ENCODE results near the gene SPECC1L. TPM values are rescaled to one million over a fixed set of nuclear protein-coding genes. Genes with fewer than 3 reads are reported as not detected.
A peak's percentile ranks its signal among the peaks of the same experiment; 100 is the strongest.
"Not testable (repeated sequence)": the region's sequence is repeated elsewhere in the genome, so short reads cannot be mapped to it uniquely, and the experiment has no call there.

The SPECC1L gene
- total RNA-seq, 2 donors from 2014 or later: 70.0 to 114 TPM

GRCh38 chr22:24282401-24282800 is 11.8 kb downstream of the SPECC1L start:
- peaks cover 32 to 43% of the 10 kb centered on the region in 2 donors for H3K4me1 Mint-ChIP-seq (ENCODE audit: low read depth in 2 of 2)
- ATAC-seq (no peak), DNase-seq (ENCODE audit: low spot score) (no peak)
- H3K27me3 Mint-ChIP-seq: no peaks in the 10 kb centered on the region
- peak overlapping the region in 1 of 2 donors; percentile 27 for H3K27ac Mint-ChIP-seq
- no peak overlapping the region for H3K4me3 Mint-ChIP-seq
- H3K36me3 Mint-ChIP-seq: peaks cover under 1% of the 10 kb centered on the region
- no peaks in the 10 kb centered on the region for H3K9me3 Mint-ChIP-seq

DNA sequence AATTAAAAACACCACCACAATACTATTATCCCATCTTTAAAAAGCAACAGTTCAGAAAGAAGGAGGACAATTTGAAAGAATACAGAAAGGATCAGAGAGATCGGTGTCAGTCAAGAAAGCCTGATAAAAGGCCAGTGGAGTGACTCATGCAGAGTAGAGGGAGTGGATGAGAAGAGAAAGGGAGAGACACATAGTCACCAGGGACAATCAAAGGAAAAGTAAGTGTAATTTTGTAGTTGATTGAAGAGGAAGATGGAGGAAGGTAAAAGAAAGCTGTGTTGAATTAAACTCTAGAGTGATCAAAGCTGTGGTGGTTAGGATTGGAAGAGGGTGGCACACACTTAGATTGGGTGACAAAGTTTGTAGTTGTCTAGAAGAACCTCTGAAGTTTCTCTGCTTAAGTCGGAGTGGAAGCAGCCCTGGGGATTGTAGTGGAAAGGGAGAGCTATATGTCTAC is 14.1 kb downstream of the SPECC1L start:
- Mint-ChIP-seq H3K27ac (peak overlapping the region; percentile 12 to 41), H3K4me1 (ENCODE audit: low read depth in 2 of 2) (peaks cover 31 to 47% of the 10 kb centered on the region in 2 donors), H3K9me3 (no peaks in the 10 kb centered on the region), H3K4me3 (peak overlapping the region; percentile 50), H3K36me3 (no peaks in the 10 kb centered on the region), H3K27me3 (no peaks in the 10 kb centered on the region)
- DNase-seq (ENCODE audit: low spot score) (no peak), ATAC-seq (peak in 1 of 2 donors; percentile 54)

DNA sequence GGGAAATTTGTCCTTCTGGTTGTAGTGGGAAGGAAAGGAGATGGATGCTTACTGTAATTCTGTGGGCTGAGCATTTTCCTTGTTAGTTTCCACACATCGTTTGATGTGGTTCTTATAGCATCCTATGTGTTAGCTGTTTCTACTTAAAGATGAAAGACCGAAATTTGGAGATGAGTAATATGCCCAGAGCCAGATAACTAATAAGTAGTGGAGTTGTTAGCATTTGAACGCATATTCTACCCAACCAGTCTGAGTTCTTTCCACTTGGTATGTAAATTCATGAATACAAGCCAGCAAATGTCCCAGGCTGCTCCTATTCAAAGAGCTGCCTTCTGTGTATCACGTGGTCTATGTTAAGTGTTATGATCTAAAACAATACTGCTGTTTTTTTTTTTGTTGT is 14.6 kb downstream of the SPECC1L start:
- Mint-ChIP-seq H3K4me1 (ENCODE audit: low read depth in 2 of 2) (peaks cover 32 to 50% of the 10 kb centered on the region in 2 donors), H3K27ac (peak overlapping the region; percentile 12 to 41), H3K36me3 (no peaks in the 10 kb centered on the region), H3K27me3 (no peaks in the 10 kb centered on the region), H3K4me3 (peak overlapping the region; percentile 50), H3K9me3 (no peaks in the 10 kb centered on the region)
- DNase-seq (ENCODE audit: low spot score): no peak
- ATAC-seq: peak in 1 of 2 donors; percentile 85

DNA sequence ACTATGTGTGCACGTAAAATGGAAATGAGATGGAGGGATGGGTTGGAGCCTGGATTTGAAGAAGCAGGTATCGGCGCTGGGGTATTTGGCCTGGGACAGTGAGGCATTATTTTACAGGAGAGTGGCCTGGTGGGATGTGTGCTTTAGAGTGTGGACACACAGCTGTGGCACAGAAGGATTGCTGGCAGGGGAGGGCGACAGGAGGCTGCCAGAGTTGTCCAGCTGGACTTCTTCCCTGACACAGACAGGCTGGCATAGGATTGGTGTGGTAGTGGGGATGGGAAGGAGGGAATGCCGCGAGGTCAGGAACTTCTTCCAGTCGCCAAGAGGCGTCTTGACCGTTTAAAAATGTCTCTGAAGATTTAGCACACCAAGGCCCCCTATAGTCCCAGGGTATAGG is 16.6 kb downstream of the SPECC1L start:
- H3K9me3 Mint-ChIP-seq; H3K27ac Mint-ChIP-seq; H3K4me3 Mint-ChIP-seq; H3K27me3 Mint-ChIP-seq; DNase-seq (ENCODE audit: low spot score); ATAC-seq; H3K36me3 Mint-ChIP-seq: not testable (repeated sequence)
- H3K4me1 Mint-ChIP-seq (ENCODE audit: low read depth in 2 of 2): peaks cover 32 to 49% of the 10 kb centered on the region in 2 donors

GRCh38 chr22:24287801-24288200 is 17.2 kb downstream of the SPECC1L start:
- H3K4me1 Mint-ChIP-seq (ENCODE audit: low read depth in 2 of 2): peaks cover 30 to 46% of the 10 kb centered on the region in 2 donors
- not testable (repeated sequence) for H3K27me3 Mint-ChIP-seq; H3K4me3 Mint-ChIP-seq; H3K27ac Mint-ChIP-seq; H3K9me3 Mint-ChIP-seq; ATAC-seq; H3K36me3 Mint-ChIP-seq; DNase-seq (ENCODE audit: low spot score)

DNA sequence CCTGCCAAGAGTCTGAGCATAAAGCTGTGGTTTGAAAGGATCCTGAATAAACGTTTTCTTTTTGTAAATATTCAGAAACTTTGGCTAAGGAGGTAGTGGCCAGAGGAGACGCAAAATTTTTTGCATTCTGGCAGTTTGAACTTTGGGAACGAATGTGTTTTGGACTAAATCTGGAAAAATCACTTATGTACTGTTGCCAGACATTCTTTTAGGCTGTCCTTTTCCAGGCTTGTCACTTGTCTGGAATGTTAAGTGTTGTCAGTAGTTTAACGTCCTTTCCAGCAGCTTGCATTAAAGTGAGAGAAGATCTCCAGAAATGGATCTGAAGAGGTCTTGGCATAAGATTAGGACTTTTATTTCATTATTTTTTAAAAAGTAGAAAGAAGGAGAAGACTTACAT is 18.5 kb downstream of the SPECC1L start:
- Mint-ChIP-seq H3K9me3 (no peaks in the 10 kb centered on the region), H3K27me3 (no peaks in the 10 kb centered on the region), H3K4me1 (ENCODE audit: low read depth in 2 of 2) (peaks cover 32 to 40% of the 10 kb centered on the region in 2 donors), H3K4me3 (no peak overlapping the region), H3K27ac (no peak overlapping the region), H3K36me3 (no peaks in the 10 kb centered on the region)
- no peak for DNase-seq (ENCODE audit: low spot score)
- no peak for ATAC-seq

DNA sequence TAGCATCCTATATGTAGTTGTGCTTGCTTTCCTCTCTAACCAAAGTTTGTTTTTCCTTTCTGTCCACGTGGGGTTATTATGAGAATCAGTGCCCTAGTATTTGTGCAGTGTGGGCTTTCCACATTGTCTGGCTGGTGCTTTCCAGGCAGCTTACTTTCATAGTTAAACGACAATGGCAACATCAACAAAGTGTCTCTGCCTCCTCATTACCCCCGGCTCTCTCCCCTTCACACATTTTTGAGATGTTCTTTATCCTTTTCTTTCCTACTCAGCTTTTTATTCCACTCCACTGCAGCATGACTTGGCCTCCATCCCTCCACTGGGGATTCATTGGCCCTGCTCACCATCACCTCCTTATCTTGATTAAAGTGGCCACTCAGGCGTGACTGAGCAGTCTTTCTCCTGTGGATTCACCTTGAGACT is 19.1 kb downstream of the SPECC1L start:
- Mint-ChIP-seq H3K27me3 (no peaks in the 10 kb centered on the region), H3K4me1 (ENCODE audit: low read depth in 2 of 2) (peaks cover 29 to 35% of the 10 kb centered on the region in 2 donors), H3K4me3 (no peak overlapping the region), H3K27ac (peak overlapping the region in 1 of 2 donors; percentile 6), H3K36me3 (no peaks in the 10 kb centered on the region), H3K9me3 (no peaks in the 10 kb centered on the region)
- ATAC-seq (no peak), DNase-seq (ENCODE audit: low spot score) (no peak)

DNA sequence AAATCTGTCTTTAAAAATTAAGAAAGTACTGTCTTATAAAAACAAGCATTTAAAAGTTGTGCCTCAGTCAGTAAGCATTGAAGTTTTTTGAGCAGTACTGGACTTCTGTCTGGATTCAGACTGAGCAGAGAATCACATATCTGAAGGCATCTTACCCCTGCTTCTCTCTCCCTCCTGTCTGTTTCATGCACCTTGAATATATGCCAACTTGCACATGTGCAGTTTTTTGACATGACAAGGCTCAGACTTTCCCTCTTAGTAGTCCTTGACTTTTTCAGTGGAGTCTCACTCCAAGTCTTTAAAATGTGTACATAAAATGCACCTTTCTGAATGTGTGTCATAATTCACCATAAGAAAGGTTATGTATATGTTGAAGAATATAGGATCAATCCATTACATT is 19.8 kb downstream of the SPECC1L start:
- no peaks in the 10 kb centered on the region for H3K9me3 Mint-ChIP-seq
- no peak overlapping the region for H3K4me3 Mint-ChIP-seq
- H3K4me1 Mint-ChIP-seq (ENCODE audit: low read depth in 2 of 2): peaks cover 23 to 31% of the 10 kb centered on the region in 2 donors
- no peak overlapping the region for H3K27ac Mint-ChIP-seq
- no peaks in the 10 kb centered on the region for H3K36me3 Mint-ChIP-seq
- no peak for DNase-seq (ENCODE audit: low spot score)
- H3K27me3 Mint-ChIP-seq: no peaks in the 10 kb centered on the region
- no peak for ATAC-seq

DNA sequence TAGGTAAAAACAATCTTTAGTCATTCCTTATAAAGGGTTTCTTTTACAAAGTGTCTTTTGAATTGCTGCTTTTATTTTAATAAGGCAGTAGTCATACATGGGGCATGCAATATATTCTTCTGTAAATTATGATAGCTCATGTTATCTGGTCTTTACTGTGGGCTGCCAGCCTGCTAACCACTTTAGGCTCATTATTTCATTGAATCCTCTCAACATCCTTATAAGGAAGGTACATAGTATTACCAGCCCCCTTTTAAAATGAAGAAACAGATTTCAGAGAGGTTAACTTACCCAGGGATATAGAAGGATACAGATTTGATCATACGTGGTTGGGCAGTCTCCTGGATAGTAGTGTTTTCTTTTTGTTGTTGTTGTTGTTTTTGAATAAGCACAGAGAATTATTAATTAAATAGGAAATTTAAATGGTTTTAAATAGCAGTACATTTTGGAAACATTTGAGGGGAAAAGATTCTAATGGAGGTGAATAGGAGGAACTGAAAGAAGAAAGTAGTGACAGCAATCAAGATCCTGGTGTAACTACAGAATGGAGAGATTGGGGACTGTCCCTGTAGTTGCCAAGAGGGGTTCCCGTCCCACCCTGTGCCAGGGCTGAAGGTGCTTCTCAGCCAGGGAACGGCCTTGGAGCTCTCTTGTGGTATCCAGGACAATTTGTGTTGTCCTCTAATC is 21.0 kb downstream of the SPECC1L start:
- H3K27ac Mint-ChIP-seq: peak overlapping the region in 1 of 2 donors; percentile 22
- DNase-seq (ENCODE audit: low spot score) (no peak), ATAC-seq (no peak)
- H3K9me3 Mint-ChIP-seq: no peaks in the 10 kb centered on the region
- H3K27me3 Mint-ChIP-seq: no peaks in the 10 kb centered on the region
- H3K36me3 Mint-ChIP-seq: no peaks in the 10 kb centered on the region
- no peak overlapping the region for H3K4me3 Mint-ChIP-seq
- peaks cover 30 to 31% of the 10 kb centered on the region in 2 donors for H3K4me1 Mint-ChIP-seq (ENCODE audit: low read depth in 2 of 2)

- H3K27ac Mint-ChIP-seq; H3K9me3 Mint-ChIP-seq; H3K27me3 Mint-ChIP-seq; H3K4me3 Mint-ChIP-seq; H3K36me3 Mint-ChIP-seq; ATAC-seq; DNase-seq (ENCODE audit: low spot score): not testable (repeated sequence)
- peaks cover 26 to 27% of the 10 kb centered on the region in 2 donors for H3K4me1 Mint-ChIP-seq (ENCODE audit: low read depth in 2 of 2)
These were observed 21.7 kb downstream of the SPECC1L start for GRCh38 chr22:24292202-24292830.

DNA sequence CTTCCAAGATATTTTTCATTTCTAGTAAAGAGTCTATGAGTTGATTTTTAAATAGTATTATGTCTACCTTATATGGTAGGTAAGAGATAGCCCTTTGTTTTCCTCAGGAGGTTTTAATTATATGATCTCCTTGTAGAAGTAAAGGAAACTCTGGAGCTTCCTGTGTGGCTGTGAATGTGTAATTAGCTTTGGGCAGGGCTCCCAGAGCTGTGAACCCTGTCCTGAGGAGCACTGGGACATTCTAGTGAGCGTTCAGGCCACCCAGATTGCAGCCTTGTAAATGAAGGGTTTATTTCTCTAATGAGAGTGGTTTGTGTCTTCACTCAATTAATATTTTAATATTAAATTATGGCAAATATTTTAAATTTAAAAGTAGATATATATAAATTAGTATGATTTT is 24.3 kb downstream of the SPECC1L start:
- not testable (repeated sequence) for H3K27ac Mint-ChIP-seq; ATAC-seq; DNase-seq (ENCODE audit: low spot score); H3K9me3 Mint-ChIP-seq; H3K27me3 Mint-ChIP-seq; H3K4me3 Mint-ChIP-seq; H3K36me3 Mint-ChIP-seq
- H3K4me1 Mint-ChIP-seq (ENCODE audit: low read depth in 2 of 2): peaks cover 27 to 29% of the 10 kb centered on the region in 2 donors

GRCh38 chr22:24298497-24299155 is 28.0 kb downstream of the SPECC1L start:
- H3K27ac Mint-ChIP-seq; H3K9me3 Mint-ChIP-seq; H3K36me3 Mint-ChIP-seq; H3K4me3 Mint-ChIP-seq; DNase-seq (ENCODE audit: low spot score); H3K27me3 Mint-ChIP-seq: not testable (repeated sequence)
- peak in 1 of 2 donors; percentile 67 for ATAC-seq
- peaks cover 30 to 31% of the 10 kb centered on the region in 2 donors for H3K4me1 Mint-ChIP-seq (ENCODE audit: low read depth in 2 of 2)

DNA sequence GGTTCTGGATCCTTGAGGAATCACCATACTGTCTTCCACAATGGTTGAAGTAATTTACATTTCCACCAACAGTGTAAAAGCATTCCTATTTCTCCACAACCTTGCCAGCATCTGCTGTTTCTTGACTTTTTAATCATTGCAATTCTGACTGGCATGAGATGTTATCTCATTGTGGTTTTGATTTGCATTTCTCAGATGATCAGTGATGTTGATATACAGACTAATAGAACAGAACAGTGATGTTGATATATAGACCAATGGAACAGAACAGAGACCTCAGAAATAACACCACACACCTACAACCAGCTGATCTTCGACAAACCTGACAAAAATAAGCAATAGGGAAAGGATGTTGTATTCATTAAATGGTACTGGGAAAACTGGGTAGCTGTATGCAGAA is 29.9 kb downstream of the SPECC1L start:
- not testable (repeated sequence) for DNase-seq (ENCODE audit: low spot score); H3K36me3 Mint-ChIP-seq

GRCh38 chr22:24302591-24302990 is 32.0 kb downstream of the SPECC1L start:
- no peaks in the 10 kb centered on the region for H3K27me3 Mint-ChIP-seq
- peaks cover 13% of the 10 kb centered on the region for H3K36me3 Mint-ChIP-seq
- peak overlapping the region in 1 of 2 donors; percentile 43 for H3K27ac Mint-ChIP-seq
- no peaks in the 10 kb centered on the region for H3K9me3 Mint-ChIP-seq
- no peak for ATAC-seq
- no peak overlapping the region for H3K4me3 Mint-ChIP-seq
- no peak for DNase-seq (ENCODE audit: low spot score)
- peaks cover 48 to 49% of the 10 kb centered on the region in 2 donors for H3K4me1 Mint-ChIP-seq (ENCODE audit: low read depth in 2 of 2)

More for the DNA sequence above, 29.9 kb downstream of the SPECC1L start:
- not testable (repeated sequence) for H3K27me3 Mint-ChIP-seq, H3K9me3 Mint-ChIP-seq, H3K4me3 Mint-ChIP-seq, ATAC-seq
- Mint-ChIP-seq H3K4me1 (ENCODE audit: low read depth in 2 of 2) (peaks cover 42 to 46% of the 10 kb centered on the region in 2 donors), H3K27ac (peak overlapping the region in 1 of 2 donors; percentile 26)

Measured in natural killer cell treated with Interleukin-12 subunit alpha and Interleukin-12 subunit beta and Interleukin-15 and Interleukin-18, amount 100 ng/mL, for 72 hours (primary cell).